SU-DHL-6 (cell line): ENCODE results near the gene HMX1.

Experiments used
- H2AFZ ChIP-seq: fragments of 200-600 bp; sonication (generic); 2 replicates; pipeline ENCODE4 v1.6.1; 2014; ENCODE audit warnings: low read depth, mild to moderate bottlenecking, moderate library complexity, mixed read lengths, antibody characterized with exemption, low read length; ENCODE audit not compliant: severe bottlenecking
- H3F3A ChIP-seq: fragments of 200-600 bp; shearing (Covaris generic); 2 replicates; pipeline ENCODE4 v1.6.0; 2016; ENCODE audit warnings: antibody characterized with exemption, mild to moderate bottlenecking; ENCODE audit not compliant: insufficient read depth
- H3K27ac ChIP-seq: fragments of 200-600 bp; sonication (generic); 2 replicates; pipeline ENCODE4 v1.5.1; 2016; ENCODE audit warnings: low read depth, mild to moderate bottlenecking, low read length, moderate library complexity, mixed read lengths
- H3K27me3 ChIP-seq: fragments of 200-600 bp; sonication (generic), shearing (Covaris generic); 2 replicates; pipeline ENCODE4 v1.6.0; 2014; ENCODE audit warnings: mild to moderate bottlenecking, low read length
- H3K36me3 ChIP-seq: fragments of 200-600 bp; sonication (generic); 2 replicates; pipeline ENCODE4 v1.6.1; 2014; ENCODE audit warnings: mild to moderate bottlenecking, low read length, mixed read lengths
- H3K4me2 ChIP-seq: fragments of 300-600, 200-600 bp; shearing (Covaris generic), sonication (generic); 2 replicates; pipeline ENCODE4 v1.6.0; 2014; ENCODE audit warnings: low read length, low read depth, mild to moderate bottlenecking; ENCODE audit not compliant: poor library complexity, severe bottlenecking
- H3K4me3 ChIP-seq: fragments of 200-600 bp; sonication (generic); 2 replicates; pipeline ENCODE4 v1.5.1; 2014; ENCODE audit warnings: antibody characterized with exemption, low read length, mild to moderate bottlenecking, mixed read lengths; ENCODE audit not compliant: insufficient read depth, poor library complexity, severe bottlenecking
- H3K79me2 ChIP-seq: fragments of 200-600 bp; sonication (generic); 2 replicates; pipeline ENCODE4 v1.6.1; 2014; ENCODE audit warnings: mild to moderate bottlenecking, low read length, moderate library complexity; ENCODE audit not compliant: insufficient read depth
- H3K9ac ChIP-seq: fragments of 200-600 bp; sonication (generic); 2 replicates; pipeline ENCODE4 v1.7.0; 2014; ENCODE audit warnings: mild to moderate bottlenecking, low read length
- H3K9me2 ChIP-seq: fragments of 200-600 bp; sonication (generic); replicated peaks from 2 replicates; pipeline ENCODE4 v1.6.1; 2014; ENCODE audit warnings: low read length; ENCODE audit not compliant: insufficient read depth
- H3K9me3 ChIP-seq: fragments of 200-600 bp; sonication (generic); 2 replicates; pipeline ENCODE4 v1.6.1; 2014; ENCODE audit warnings: low read length, mixed read lengths; ENCODE audit not compliant: insufficient read depth
- H4K20me1 ChIP-seq: fragments of 200-600 bp; sonication (generic); 2 replicates; pipeline ENCODE4 v1.6.1; 2014; ENCODE audit warnings: low read depth, mild to moderate bottlenecking, antibody characterized with exemption, low read length, moderate library complexity, mixed read lengths
- EZH2phosphoT487 ChIP-seq: fragments of 200-600 bp; sonication (generic), shearing (Covaris generic); conservative IDR thresholded peaks from 2 replicates; pipeline ENCODE4 v1.6.1; 2018; ENCODE audit warnings: mild to moderate bottlenecking, antibody characterized with exemption, low read length, moderate library complexity, mixed read lengths
- TF ChIP-seq, protein P1 (sequence below): fragments of 200-600 bp; sonication (generic); IDR thresholded peaks from one replicate; pipeline ENCODE4 v1.5.1; 2017; ENCODE audit warnings: antibody characterized with exemption, mild to moderate bottlenecking, low read length, moderate library complexity; ENCODE audit not compliant: insufficient read depth, poor library complexity, severe bottlenecking

Gene HMX1

DNA sequence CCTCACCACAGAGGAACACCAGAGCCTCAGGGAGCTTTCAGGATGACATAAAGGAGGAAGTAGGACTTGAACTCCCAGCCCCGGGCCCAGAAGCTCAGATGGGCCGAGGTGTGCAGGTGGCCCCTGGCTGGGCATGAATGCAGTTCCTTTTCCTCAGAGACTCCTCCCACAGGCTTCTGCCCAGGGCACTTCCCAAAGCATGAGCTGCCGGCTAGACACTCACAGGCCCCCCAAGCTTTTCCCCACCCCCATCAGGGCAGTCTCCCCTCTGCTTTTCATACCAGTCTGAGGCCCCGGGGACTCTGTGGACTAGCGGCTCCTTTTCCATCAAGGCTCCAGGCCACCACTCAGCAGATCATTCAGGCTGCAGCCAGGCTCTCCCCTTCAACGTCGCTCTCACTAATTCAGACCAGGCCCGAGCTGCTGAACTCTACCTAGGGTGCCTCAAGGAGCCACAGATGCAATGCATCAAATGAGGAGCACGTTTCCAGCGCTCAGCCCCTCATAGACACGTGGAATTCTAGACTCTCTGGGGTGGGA lies 36.9 kb downstream of the HMX1 start:
- TF ChIP-seq, protein P1, sequence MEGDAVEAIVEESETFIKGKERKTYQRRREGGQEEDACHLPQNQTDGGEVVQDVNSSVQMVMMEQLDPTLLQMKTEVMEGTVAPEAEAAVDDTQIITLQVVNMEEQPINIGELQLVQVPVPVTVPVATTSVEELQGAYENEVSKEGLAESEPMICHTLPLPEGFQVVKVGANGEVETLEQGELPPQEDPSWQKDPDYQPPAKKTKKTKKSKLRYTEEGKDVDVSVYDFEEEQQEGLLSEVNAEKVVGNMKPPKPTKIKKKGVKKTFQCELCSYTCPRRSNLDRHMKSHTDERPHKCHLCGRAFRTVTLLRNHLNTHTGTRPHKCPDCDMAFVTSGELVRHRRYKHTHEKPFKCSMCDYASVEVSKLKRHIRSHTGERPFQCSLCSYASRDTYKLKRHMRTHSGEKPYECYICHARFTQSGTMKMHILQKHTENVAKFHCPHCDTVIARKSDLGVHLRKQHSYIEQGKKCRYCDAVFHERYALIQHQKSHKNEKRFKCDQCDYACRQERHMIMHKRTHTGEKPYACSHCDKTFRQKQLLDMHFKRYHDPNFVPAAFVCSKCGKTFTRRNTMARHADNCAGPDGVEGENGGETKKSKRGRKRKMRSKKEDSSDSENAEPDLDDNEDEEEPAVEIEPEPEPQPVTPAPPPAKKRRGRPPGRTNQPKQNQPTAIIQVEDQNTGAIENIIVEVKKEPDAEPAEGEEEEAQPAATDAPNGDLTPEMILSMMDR = no peak
- TF ChIP-seq EZH2phosphoT487 = no peak
- no peaks in the 10 kb centered on the region for H3K27me3 ChIP-seq
- no peak overlapping the region for H2AFZ ChIP-seq
- H3K4me3 ChIP-seq = no peak overlapping the region
- no peak overlapping the region for H3K9ac ChIP-seq
- no peak overlapping the region for H3K27ac ChIP-seq
- no peaks in the 10 kb centered on the region for H4K20me1 ChIP-seq
- H3K9me2 ChIP-seq = no peaks in the 10 kb centered on the region
- no peaks in the 10 kb centered on the region for H3K79me2 ChIP-seq
- no peaks in the 10 kb centered on the region for H3F3A ChIP-seq
- H3K36me3 ChIP-seq = no peaks in the 10 kb centered on the region
- H3K4me2 ChIP-seq = no peak overlapping the region
- H3K9me3 ChIP-seq = no peaks in the 10 kb centered on the region

DNA sequence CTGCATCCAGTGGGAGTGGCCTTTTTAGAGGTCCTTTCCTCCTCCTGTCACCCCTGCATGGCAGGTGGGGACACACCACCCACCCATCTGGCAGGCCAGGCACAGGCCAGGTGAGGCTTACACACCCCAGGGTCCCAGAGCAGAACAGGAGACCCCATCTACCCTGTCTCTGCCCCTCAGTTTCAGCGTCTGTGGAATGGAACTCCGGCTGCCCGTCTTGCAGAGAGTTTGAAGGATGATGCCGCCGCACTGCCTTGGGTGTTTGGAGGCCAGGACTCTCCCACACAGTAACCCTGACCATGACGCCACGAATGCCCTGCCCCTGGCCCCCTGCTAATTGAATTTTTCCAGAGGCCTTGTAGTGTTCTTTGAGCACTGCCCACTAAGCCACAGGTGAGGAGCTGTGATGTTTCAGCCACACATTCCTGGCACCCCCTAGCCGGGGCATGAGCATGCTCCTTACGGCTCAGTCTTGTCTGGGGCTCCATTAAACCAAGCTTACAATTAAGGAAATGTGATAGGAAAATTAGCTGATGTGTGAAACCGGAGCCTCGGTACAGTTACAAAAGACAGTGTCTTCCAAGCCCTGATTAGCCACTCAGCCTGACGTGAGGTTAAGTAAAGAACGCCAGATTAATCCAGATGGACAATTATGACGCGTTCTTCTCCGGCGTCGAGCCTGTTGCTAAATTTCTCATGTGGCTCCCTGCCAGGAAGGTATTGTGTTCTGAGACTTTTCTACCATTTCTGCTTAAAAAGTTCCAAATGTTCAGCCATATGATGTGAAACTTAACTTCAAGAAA lies 39.3 kb downstream of the HMX1 start:
- Histone ChIP-seq H3K4me2 (no peak overlapping the region), H3K9me3 (no peaks in the 10 kb centered on the region), H3K27ac (no peak overlapping the region), H3K79me2 (no peaks in the 10 kb centered on the region), H2AFZ (no peak overlapping the region), H4K20me1 (no peaks in the 10 kb centered on the region), H3K27me3 (no peaks in the 10 kb centered on the region), H3K9me2 (no peaks in the 10 kb centered on the region), H3K4me3 (no peak overlapping the region), H3K36me3 (no peaks in the 10 kb centered on the region), H3K9ac (no peak overlapping the region), H3F3A (no peaks in the 10 kb centered on the region)
- TF ChIP-seq EZH2phosphoT487 = no peak
- TF ChIP-seq, protein P1 = no peak

DNA sequence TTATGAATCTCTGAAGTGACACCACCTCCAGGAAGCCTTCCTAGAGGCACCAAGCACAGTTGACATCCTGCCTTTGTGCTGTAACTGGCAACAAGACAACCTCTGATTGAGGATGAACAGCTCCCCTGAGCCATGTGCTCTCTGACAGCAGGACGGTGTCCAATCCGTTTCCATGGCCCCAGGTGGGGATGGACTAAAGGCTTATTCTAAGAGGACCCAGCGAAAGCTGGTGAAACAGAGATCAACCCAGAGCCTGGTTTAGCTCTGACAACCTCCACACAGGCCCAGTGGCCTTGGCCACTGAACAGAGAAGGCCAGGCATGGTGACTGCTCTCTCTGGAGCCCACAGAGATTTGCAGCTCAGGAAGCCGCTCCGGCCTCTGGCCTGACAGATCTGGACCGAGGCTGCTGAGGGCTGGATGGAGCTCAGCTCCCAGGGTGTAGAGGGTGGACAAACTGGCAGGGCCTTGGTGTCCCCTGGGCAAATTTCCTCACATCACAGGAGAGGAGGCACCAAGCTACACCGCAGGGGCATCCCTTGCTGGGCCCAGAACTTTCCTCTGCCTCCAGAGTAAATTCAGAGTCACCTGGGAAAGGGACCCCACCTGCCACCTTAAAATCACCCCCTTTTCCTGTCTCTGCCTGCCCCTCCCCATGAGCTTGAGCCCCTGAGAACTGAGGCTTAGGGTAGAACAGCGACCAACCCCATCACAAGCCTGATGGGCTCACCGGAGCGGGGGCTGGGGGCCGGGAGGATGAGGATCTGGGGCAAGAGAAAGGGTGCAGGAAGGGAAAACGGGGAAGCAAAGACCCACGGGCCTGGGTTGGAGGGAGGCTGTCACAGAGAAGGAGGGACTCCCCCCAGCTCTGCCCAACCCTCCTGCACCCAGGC lies 40.2 kb downstream of the HMX1 start:
- H3K4me2 ChIP-seq = no peak overlapping the region
- H4K20me1 ChIP-seq = no peaks in the 10 kb centered on the region

More for the DNA sequence above, 40.2 kb downstream of the HMX1 start:
- no peak overlapping the region for H3K4me3 ChIP-seq
- no peaks in the 10 kb centered on the region for H3K27me3 ChIP-seq
- no peak overlapping the region for H3K27ac ChIP-seq
- no peaks in the 10 kb centered on the region for H3K79me2 ChIP-seq
- no peaks in the 10 kb centered on the region for H3F3A ChIP-seq
- H3K9me3 ChIP-seq = no peaks in the 10 kb centered on the region
- no peaks in the 10 kb centered on the region for H3K36me3 ChIP-seq
- H2AFZ ChIP-seq = no peak overlapping the region
- no peak overlapping the region for H3K9ac ChIP-seq
- no peaks in the 10 kb centered on the region for H3K9me2 ChIP-seq
- TF ChIP-seq EZH2phosphoT487 = no peak
- TF ChIP-seq, protein P1 = no peak
